GM23248 (cell line): ENCODE measurements around the gene SPHKAP.

Experiments
- EZH2 ChIP-seq: fragments of 200-600 bp; sonication (generic); IDR thresholded peaks from 2 replicates; pipeline ENCODE4 v1.6.1; 2018; ENCODE audit warnings: antibody characterized with exemption, mild to moderate bottlenecking; ENCODE audit not compliant: insufficient read depth, poor library complexity, severe bottlenecking
- EZH2phosphoT487 ChIP-seq: fragments of 200-600 bp; sonication (generic); IDR thresholded peaks from 2 replicates; pipeline ENCODE4 v1.6.1; 2018; ENCODE audit warnings: antibody characterized with exemption, moderate library complexity, mild to moderate bottlenecking, low read depth; ENCODE audit not compliant: insufficient read depth

- TF ChIP-seq EZH2 (no peak), EZH2phosphoT487 (no peak)
Measured at GRCh38 chr2:228180181-228181097, 1.0 kb downstream of the SPHKAP start.
